G401 (cell line): Measurements from ENCODE around the gene DLST. TPM values are rescaled to one million over a fixed set of nuclear protein-coding genes. Genes with fewer than 3 reads are reported as not detected.

ENCODE experiments used
- DNase-seq: peaks from one replicate; pipeline ENCODE4 v3.0.0-alpha.2; 2015; ENCODE audit warnings: low spot score
- in situ Hi-C: cut with HindIII; loops from 2 replicates; pipeline ENCODE4 v1.10.0; 2016; ENCODE audit warnings: low sequenced_read_pairs, mixed read lengths
- total RNA-seq: library from RNA; depleted of rRNA; stranded (reverse); fragments of >200 nt; shearing (Covaris generic); gene quantifications from 2 replicates; pipeline ENCODE4 v1.2.3, GENCODE V29; 2014; rRNA removed

DLST gene
- total RNA-seq, 1 experiment from 2014 or later = 101 TPM

GRCh38 chr14:74947353-74948227 lies 65.9 kb downstream of the DLST start:
- in situ Hi-C loops = no loop called here
- no peak for DNase-seq

GRCh38 chr14:74948228-74949175 lies 66.8 kb downstream of the DLST start:
- in situ Hi-C loops = no loop called here
- DNase-seq = no peak

- DNase-seq = no peak
- in situ Hi-C loops = no loop called here
Observed at GRCh38 chr14:74949191-74949601, 67.5 kb downstream of the DLST start.

GRCh38 chr14:74949859-74950573 lies 68.3 kb downstream of the DLST start:
- in situ Hi-C loops = no loop called here
- DNase-seq = no peak

GRCh38 chr14:74950795-74951442 lies 69.2 kb downstream of the DLST start:
- in situ Hi-C loops = no loop called here

GRCh38 chr14:74951443-74952179 lies 69.9 kb downstream of the DLST start:
- in situ Hi-C loops = no loop called here

More at GRCh38 chr14:74950795-74951442, 69.2 kb downstream of the DLST start:
- no peak for DNase-seq

GRCh38 chr14:74952180-74952665 lies 70.5 kb downstream of the DLST start:
- in situ Hi-C loops = no loop called here

More at GRCh38 chr14:74951443-74952179, 69.9 kb downstream of the DLST start:
- DNase-seq = no peak

GRCh38 chr14:74952697-74953484 lies 71.2 kb downstream of the DLST start:
- in situ Hi-C loops = no loop called here
- DNase-seq = no peak

More at GRCh38 chr14:74952180-74952665, 70.5 kb downstream of the DLST start:
- DNase-seq = no peak

Other genes with a start within 250 kb of the DLST start
- gene AREL1, start 168.8 kb upstream of the DLST start, total RNA-seq = 17.6 and 27.9 TPM in 2 replicates
- gene FCF1, start 168.8 kb upstream of the DLST start, total RNA-seq = 51.4 and 63.4 TPM in 2 replicates
- gene YLPM1, start 118.6 kb upstream of the DLST start, total RNA-seq = 10.4 and 12.2 TPM in 2 replicates
- gene PROX2, start 5.8 kb upstream of the DLST start, total RNA-seq = not detected in 2 replicates
- 31.0 and 33.7 TPM in 2 replicates for gene RPS6KL1, start 41.3 kb downstream of the DLST start, total RNA-seq
- 1.8 and 3.9 TPM in 2 replicates for gene PGF, start 73.7 kb downstream of the DLST start, total RNA-seq
- 48.6 and 88.4 TPM in 2 replicates for gene EIF2B2, start 121.0 kb downstream of the DLST start, total RNA-seq
- gene MLH3, start 169.6 kb downstream of the DLST start, total RNA-seq = 11.1 and 21.0 TPM in 2 replicates
- 11.9 and 18.7 TPM in 2 replicates for gene ACYP1, start 182.1 kb downstream of the DLST start, total RNA-seq
- 2.1 TPM in 1 of 2 replicates, not detected in the other for gene ZC2HC1C, start 187.7 kb downstream of the DLST start, total RNA-seq
- gene NEK9, start 245.1 kb downstream of the DLST start, total RNA-seq = 47.9 and 49.3 TPM in 2 replicates